RWPE1 (cell line): Measurements from ENCODE around the gene DNMBP.

ENCODE experiments used
- CTCF ChIA-PET: fragments of 350-600 bp; sonication (Branson Sonifier 250); formaldehyde crosslinking; extraction: SDS; loops from one replicate; lab custom pipeline; 2021; lab: Yijun Ruan, JAX
- POLR2A ChIA-PET: fragments of 400-600 bp; formaldehyde crosslinking; extraction: SDS; loops from one replicate; lab custom pipeline; 2020; ENCODE audit warnings: antibody characterized with exemption; ENCODE audit not compliant: low non-redundant PET; lab: Yijun Ruan, JAX
- DNase-seq: peaks from one replicate; pipeline ENCODE4 v3.0.0; 2012; ENCODE audit warnings: low spot score
- H3K27ac ChIP-seq: fragments of 450-650 bp; 2 replicates; pipeline ENCODE4 v1.5.1; 2017
- TF ChIP-seq, protein P1 (sequence below): fragments of 450-650 bp; conservative IDR thresholded peaks from 2 replicates; pipeline ENCODE4 v1.5.1; 2017; ENCODE audit warnings: low read depth, mild to moderate bottlenecking

DNMBP gene

DNA sequence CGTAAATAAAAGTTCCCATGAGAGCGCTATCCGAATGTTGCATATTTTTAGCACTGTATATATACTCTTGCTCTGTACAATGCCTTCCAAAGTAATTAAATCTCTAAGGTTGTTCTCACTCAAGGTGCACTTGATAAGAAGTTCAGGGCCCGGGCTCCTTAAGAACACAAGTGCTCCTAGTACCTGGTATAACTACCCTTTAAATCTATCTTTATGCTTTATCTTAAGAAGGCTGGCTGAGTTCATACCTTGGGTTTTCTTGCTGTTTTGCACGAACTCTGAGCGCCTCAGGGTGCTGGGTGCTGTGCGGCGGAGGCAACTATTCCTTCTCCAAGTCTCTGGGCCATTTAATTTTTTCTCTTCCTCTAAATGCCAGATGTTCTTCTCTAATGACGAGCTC is 80.4 kb downstream of the DNMBP start:
- DNase-seq, result no peak
- H3K27ac ChIP-seq, result no peak overlapping the region
- TF ChIP-seq, protein P1, sequence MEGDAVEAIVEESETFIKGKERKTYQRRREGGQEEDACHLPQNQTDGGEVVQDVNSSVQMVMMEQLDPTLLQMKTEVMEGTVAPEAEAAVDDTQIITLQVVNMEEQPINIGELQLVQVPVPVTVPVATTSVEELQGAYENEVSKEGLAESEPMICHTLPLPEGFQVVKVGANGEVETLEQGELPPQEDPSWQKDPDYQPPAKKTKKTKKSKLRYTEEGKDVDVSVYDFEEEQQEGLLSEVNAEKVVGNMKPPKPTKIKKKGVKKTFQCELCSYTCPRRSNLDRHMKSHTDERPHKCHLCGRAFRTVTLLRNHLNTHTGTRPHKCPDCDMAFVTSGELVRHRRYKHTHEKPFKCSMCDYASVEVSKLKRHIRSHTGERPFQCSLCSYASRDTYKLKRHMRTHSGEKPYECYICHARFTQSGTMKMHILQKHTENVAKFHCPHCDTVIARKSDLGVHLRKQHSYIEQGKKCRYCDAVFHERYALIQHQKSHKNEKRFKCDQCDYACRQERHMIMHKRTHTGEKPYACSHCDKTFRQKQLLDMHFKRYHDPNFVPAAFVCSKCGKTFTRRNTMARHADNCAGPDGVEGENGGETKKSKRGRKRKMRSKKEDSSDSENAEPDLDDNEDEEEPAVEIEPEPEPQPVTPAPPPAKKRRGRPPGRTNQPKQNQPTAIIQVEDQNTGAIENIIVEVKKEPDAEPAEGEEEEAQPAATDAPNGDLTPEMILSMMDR, result no peak
- ChIA-PET CTCF (interaction anchor here (0.6 to 3.2 kb wide), 2 partner anchors 63 to 80 kb away, joined by 4 to 10 read pairs; partner anchors contain the start of gene DNMBP), POLR2A (no interaction called here)

DNA sequence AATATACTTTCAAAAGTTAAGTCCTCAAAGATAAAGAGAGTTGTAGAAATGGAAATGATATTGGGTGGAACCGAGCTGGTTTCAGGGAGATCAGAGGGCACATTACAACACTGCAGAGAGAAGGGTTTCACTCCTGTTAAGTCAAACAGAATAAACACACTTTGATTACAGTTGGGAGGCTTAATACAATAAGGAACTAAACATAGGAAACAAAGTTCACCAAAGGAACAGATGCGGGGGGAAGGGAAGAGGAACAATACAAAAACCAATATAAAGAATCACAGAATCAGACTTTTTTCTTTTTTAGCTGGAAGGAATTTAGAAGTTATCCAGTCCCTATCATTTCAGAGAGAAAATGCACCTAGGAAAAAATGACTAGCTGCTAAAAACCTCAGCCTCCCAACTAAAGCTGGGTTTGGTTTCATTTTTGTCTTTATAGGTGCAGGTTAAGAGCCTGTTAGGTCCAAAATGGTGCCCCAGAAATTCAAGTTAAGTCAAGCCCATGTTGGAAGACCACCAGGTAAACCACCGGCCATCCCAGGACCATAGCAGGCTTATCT is 81.9 kb downstream of the DNMBP start:
- ChIA-PET CTCF (interaction anchor here (0.6 to 3.2 kb wide), 4 partner anchors 12 to 1632 kb away, joined by 3 to 10 read pairs (median 3); partner anchors contain the start of gene DNMBP), POLR2A (no interaction called here)
- DNase-seq, result no peak
- TF ChIP-seq, protein P1, result no peak
- H3K27ac ChIP-seq, result no peak overlapping the region

DNA sequence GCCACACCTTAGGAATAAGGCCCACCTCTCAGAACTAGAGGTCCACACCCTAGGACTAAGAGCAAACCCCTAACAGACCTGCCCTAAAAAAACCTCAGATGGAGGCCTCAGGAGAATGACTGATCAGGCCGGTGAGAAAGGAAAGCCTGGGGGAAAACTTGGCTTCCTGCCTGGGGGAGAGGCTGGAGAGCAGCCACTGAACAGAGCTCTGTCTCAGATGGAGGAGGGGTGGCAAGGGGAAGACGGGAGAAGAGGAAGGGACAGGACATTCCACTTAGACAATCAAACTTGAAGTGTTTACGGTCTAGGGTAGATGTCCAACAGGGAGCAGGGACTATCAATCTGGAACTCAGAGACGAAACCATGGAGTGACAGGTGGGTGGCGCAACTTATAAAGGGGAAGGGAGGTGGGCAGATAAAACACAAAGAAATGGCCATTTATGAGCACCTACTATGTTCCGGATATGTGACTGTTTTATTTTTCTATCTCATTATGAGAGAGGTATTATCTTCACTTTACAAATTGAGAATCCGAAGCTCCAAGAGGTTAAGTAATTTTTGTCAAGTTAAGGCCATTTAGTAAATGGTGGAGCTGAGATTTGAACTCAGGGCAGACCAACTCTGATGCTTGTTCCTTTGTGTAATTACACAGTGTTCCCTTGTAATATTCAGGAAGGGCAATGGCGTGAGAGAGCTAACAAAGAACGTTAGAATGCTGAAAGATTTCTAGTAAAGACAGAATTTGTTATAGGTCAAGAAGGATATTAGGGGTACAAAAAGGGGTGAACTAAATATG is 82.6 kb downstream of the DNMBP start:
- ChIA-PET POLR2A (interaction anchor here (1.0 kb wide), 1 partner anchor 21 kb away, joined by 4 read pairs; no protein-coding TSS in a partner anchor), CTCF (interaction anchor here (1.0 to 3.2 kb wide), 2 partner anchors 12 to 82 kb away, joined by 3 to 10 read pairs; partner anchors contain the start of gene DNMBP)
- DNase-seq, result peak; percentile 72
- peak overlapping the region; percentile 69 for H3K27ac ChIP-seq
- TF ChIP-seq, protein P1, result no peak

DNA sequence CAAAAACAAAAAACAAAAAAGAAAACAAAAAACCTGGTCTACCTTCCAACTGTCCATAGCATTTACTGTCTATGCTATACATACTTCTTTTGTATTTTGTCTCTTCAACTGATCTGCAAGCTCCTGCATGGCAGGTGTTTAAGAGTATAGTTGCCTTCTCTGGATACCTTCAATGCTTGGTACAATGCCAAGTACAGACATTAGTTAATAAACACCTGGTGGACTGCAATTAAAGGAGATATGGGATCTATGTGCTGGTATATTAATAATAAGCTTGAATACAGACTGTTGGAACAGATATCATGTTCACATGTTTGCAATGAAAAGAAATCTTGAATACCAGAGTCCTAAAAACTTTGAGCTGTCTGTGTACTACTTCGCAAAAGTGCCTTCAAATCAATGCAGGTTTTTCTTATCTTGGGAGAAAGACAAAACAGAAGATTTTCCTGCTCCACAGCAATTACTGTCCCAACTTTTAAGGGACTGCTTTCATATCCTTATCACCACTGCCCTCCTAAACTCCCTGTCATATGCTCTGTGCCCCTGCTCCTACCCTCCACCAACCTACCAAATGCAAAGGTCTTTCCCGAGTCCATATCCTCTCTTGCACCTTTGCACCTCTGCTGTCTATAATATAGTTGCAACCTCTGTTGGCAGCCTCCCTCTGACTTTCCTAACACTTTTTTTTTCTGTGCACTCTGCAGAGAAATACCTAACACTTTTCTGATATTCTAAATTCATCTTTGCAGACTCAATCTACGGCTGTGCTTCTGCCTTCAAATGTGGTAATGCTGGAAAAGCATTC is 85.1 kb downstream of the DNMBP start:
- TF ChIP-seq, protein P1, result no peak
- DNase-seq, result no peak
- no peak overlapping the region for H3K27ac ChIP-seq
- ChIA-PET CTCF (interaction anchor here (0.5 to 0.9 kb wide), 3 partner anchors 12 to 84 kb away, joined by 3 read pairs; no protein-coding TSS in a partner anchor), POLR2A (no interaction called here)

DNA sequence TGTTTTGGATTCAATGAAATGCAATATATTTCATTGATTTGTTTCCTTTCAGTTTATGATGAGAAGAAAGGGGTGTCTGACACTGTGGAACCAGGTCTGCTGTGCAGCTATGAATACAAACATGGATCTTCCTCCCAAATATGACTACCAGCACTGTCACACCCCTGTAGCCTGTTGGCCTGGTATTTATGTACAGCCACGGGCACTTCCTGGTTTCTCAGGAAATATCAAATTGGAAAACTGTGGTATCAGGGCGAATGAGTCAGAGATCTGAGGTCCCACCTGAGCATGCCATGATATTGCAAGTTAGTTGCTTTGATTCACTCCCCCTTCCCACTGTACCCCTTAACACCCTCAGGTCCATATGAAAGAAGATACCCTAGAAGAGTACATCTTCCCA is 87.8 kb downstream of the DNMBP start:
- peak; percentile 87 for DNase-seq
- H3K27ac ChIP-seq, result peak overlapping the region; percentile 57
- TF ChIP-seq, protein P1, result no peak
- CTCF ChIA-PET, result interaction anchor here (0.5 to 0.8 kb wide), 3 partner anchors 49 to 1270 kb away, joined by 3 to 5 read pairs (median 3); partner anchors contain the start of gene DNMBP
- POLR2A ChIA-PET, result no interaction called here
